Left cardiac atrium (tissue), 4 donors: ENCODE measurements around the gene CORO2A. TPM values are rescaled to one million over a fixed set of nuclear protein-coding genes. Genes with fewer than 3 reads are reported as not detected.
"Not testable (repeated sequence)": the region's sequence is repeated elsewhere in the genome, so short reads cannot be mapped to it uniquely, and the experiment has no call there.

Experiments used
- ATAC-seq, 2 donors: fragments of 200-7000 bp; cut with Tn5 transposase; one replicate each; pipeline ENCODE4 v1.9.1; 2020; ENCODE audit warnings: mild to moderate bottlenecking in 2 of 2, moderate library complexity in 2 of 2
- DNase-seq: peaks from one replicate; pipeline ENCODE4 v3.0.0-alpha.2; 2020
- intact Hi-C, 2 donors: fragments of 100-400 bp; cut with DNase I; formaldehyde crosslinking; loops; one replicate each; pipeline versions ENCODE4 v1.14.1 to v1.15.1; 2022 to 2023
- total RNA-seq, 2 donors: library from RNA; stranded (reverse); fragmentation: NEBNext Ultra II Directional; extraction: Animal tissue kit (Norgen Biotek cat#: 25700); gene quantifications; one replicate each; pipeline ENCODE4 v1.2.1, GENCODE V29; 2021
- donor health status: DM: no; HTN: yes; CAD: no.
- donor health status: DM: no; HTN: yes; CAD: no; lungs with severe emphysema.
- donor health status: DM: yes; HTN: yes; CAD: no.
- donor health status: Dilated cardiomyopathy.

CORO2A gene
- total RNA-seq, 2 donors from 2014 or later: 0.60 to 1.4 TPM

- DNase-seq (no peak), ATAC-seq (peak; percentile 51 to 84)
Measured at GRCh38 chr9:98101868-98102273, 90.6 kb downstream of the CORO2A start.

DNA sequence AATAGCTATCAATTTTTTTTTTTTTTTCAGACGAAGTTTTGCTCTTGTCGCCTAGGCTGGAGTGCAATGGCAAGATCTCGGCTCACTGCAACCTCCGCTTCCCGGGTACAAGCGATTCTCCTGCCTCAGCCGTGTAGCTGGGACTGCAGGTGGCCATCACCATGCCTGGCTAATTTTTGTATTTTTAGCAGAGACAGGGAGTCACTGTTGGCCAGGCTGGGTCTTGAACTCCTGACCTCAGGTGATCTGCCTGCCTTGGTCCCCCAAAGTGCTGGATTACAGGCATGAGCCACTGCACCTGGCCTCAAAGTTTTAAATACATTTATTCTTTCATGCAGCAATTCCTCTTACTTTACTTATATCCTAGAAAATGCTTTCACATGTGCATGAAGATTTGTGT, 91.0 kb downstream of the CORO2A start:
- intact Hi-C loops: no loop called here
- ATAC-seq (no peak), DNase-seq (no peak)

More at GRCh38 chr9:98101868-98102273, 90.6 kb downstream of the CORO2A start:
- intact Hi-C loops: no loop called here

DNA sequence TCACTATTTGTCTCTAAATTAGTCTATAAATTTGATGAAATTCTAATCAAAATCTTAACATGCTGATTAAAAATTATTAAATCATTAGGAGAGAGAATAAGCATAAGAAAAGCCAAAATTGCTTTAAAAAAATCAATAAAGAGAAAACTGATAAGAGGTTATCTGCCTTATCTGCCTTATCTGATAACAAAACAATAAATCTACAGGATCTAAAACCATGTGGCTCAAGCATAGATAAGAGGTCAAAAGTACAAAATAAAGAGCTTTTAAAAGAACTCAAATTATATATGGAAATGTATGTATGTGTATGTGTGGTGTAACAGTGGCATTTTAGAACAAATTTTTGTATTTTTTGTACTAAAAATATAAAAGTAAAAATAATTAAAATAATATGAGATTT, 92.0 kb downstream of the CORO2A start:
- DNase-seq: no peak
- intact Hi-C loops: no loop called here
- ATAC-seq: no peak

DNA sequence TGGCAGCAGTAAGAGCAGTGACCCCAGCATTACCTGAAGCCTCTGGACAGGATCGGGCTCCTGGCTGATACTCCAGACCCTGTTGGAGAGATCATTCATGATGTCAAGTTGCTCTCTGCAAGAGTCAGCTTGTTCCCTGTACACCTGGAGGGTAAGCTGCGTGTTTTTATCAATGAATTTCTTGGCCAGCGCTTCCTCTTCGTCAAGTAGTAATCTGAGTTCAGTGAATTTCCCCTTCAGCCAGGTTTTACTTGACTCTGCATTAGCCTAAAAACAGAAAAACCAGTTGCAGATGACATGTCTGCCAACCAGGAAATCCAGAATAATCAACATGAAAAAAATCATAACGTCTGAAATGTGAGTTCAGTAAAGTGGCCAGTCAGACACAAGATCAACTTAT, 92.5 kb downstream of the CORO2A start:
- ATAC-seq: no peak
- intact Hi-C loops: no loop called here
- DNase-seq: no peak

GRCh38 chr9:98099346-98099745, 93.1 kb downstream of the CORO2A start:
- intact Hi-C loops: no loop called here
- no peak for DNase-seq
- no peak for ATAC-seq

GRCh38 chr9:98097836-98098235, 94.6 kb downstream of the CORO2A start:
- intact Hi-C loops: no loop called here
- no peak for DNase-seq
- ATAC-seq: no peak

DNA sequence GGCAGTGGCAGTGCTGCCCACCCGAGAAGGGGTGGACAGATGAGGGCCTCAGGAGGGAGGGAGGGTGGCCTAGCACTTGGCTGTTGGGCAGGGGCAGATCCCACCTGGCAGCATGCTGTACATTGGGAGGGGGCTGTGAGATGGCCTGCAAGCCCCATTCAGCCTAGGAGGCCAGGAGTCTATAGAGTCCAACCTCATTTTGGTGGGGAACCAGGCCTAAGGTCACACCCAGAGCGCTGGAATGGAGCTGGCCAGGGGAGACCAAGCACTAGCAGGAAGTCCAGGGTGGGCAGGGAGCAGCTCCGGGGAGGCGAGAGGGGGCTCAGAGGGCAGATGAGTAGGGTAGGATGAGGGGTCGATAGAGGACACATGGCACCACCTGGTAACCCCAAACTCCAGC, 96.3 kb downstream of the CORO2A start:
- no peak for ATAC-seq
- intact Hi-C loops: no loop called here
- DNase-seq: no peak

GRCh38 chr9:98095401-98095800, 97.0 kb downstream of the CORO2A start:
- intact Hi-C loops: no loop called here
- DNase-seq: no peak
- no peak for ATAC-seq

- no peak for ATAC-seq
- no peak for DNase-seq
- intact Hi-C loops: no loop called here
Measured at GRCh38 chr9:98094851-98095250, 97.6 kb downstream of the CORO2A start.

GRCh38 chr9:98094316-98094715, 98.1 kb downstream of the CORO2A start:
- intact Hi-C loops: no loop called here
- DNase-seq (no peak), ATAC-seq (no peak)

- ATAC-seq (no peak), DNase-seq (no peak)
- intact Hi-C loops: no loop called here
Measured at GRCh38 chr9:98092613-98092931, 99.9 kb downstream of the CORO2A start.

DNA sequence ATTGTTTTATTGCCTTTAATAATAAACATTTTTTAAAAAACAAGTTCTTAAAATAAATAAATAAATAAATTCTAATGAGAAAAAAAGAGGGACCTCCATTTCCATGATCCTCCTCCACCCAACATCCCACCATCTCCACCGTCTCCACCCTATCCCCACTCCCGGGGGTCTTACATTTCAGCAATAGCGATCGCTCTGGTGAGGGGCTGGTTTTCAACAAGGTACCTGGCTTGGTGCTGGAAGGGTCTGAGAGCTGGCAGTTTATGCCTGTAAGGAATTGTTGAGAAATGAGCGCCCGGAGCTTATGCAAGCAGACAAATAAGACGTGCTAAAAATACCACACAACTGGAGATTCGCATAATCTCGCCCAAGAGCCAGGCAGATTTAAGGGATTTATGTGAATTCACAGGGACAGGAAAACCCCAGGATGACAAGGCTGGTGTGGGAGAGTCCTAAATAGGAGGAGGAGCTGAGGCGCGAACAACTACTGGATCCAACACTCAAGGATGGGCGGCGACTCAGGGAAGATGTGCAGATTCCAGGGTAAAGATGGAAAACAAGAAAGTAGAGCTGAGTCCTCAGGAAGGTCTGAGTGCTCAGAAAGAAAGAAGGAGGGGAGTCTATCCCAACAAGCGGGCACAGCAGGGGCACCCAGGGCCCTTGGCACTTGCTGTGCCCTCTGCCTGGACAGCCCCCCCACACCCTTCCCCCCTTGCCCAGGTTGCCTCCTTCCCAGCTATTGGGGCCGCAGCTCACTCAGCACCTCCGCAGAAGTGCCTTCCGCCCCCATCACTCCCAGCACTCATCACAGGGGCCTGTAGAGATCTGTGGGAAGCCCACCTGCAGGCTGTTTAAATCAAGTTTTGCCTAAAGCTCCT, 100.5 kb downstream of the CORO2A start:
- DNase-seq: no peak
- ATAC-seq: no peak
- intact Hi-C loops: no loop called here

GRCh38 chr9:98090674-98091073, 101.8 kb downstream of the CORO2A start:
- intact Hi-C loops, DNase-seq, ATAC-seq: not testable (repeated sequence)

- DNase-seq: peak; percentile 45
- intact Hi-C loops: loop anchor here in 1 of 2 donors (10.0 kb wide), 1 partner anchor 47 kb away; no protein-coding TSS in a partner anchor
- peak; percentile 76 to 82 for ATAC-seq
Measured at GRCh38 chr9:98087420-98088354, 104.8 kb downstream of the CORO2A start.

DNA sequence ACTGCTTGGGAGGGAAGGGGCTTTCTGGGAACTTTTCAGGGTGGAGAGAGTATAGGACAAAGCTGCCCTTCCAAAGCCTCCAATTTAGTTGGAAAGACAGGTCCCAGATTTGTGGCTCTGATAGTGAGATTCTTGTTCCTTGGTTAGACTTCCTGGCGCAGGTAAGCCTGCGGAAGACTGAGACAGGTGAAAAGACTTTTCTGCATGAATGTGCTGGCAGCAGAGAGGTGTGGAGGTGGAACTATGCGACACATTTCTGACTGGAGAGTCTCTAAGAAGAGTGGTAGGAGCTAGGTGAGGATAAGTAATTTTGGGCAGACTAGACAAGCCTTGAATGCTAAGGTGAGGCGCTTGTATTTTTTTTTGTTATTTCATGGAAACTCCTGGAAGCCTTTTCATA, 106.0 kb downstream of the CORO2A start:
- ATAC-seq: no peak
- DNase-seq: no peak
- intact Hi-C loops: loop anchor here in 1 of 2 donors (10.0 kb wide), 1 partner anchor 48 kb away; no protein-coding TSS in a partner anchor

GRCh38 chr9:98085944-98086343, 106.5 kb downstream of the CORO2A start:
- no peak for DNase-seq
- ATAC-seq: no peak
- intact Hi-C loops: loop anchor here in 1 of 2 donors (10.0 kb wide), 1 partner anchor 49 kb away; no protein-coding TSS in a partner anchor

GRCh38 chr9:98085058-98085457, 107.4 kb downstream of the CORO2A start:
- ATAC-seq: no peak
- no peak for DNase-seq
- intact Hi-C loops: loop anchor here in 1 of 2 donors (10.0 kb wide), 1 partner anchor 50 kb away; no protein-coding TSS in a partner anchor

DNA sequence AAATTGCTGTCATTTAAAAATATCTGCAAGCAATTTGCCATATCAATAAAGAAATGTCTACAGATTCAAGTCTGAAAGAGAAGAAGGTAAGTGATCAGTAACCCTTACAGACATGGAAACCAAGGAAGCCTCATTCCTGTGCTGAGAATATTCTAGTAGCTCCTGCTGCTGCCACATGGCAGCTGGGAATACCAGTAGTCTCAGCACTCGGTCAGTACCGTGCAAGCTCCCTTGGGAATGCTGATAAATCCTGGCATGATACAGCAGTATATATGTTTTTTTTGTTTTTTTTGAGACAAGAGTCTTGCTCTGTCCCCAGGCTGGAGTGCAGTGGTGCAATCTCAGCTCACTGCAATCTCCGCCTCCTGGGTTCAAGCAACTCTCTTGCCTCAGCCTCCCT, 108.0 kb downstream of the CORO2A start:
- no peak for ATAC-seq
- intact Hi-C loops: loop anchor here in 1 of 2 donors (10.0 kb wide), 1 partner anchor 50 kb away; no protein-coding TSS in a partner anchor
- no peak for DNase-seq

DNA sequence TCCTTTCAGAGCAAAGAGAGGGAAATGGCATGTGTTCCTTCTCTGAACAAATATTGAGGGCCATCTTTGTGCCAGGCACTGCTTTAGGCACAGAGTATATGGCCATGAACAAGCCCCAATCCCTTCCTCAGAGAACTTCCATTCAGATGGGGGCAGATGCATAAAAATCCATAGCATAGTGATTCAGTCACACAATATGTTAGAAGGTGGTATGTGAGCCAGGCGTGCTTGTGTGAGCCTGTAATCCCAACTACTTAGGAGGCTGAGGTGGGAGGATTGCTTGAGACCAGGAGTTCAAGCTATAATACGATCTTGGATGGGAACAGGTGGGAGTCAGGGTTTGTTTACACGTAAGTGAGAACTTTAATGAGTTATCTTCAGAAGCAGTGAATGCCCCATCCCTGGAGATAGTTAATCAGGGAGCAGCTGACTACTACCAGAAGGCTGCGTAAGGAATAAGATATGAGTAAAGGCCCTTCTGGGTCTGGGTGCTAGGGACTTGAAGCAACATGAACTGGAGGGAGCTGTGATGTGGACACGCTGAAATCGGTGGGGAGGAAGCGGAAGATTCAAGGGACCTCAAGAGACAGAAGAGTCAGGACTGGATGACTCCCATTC, 108.8 kb downstream of the CORO2A start:
- no peak for DNase-seq
- ATAC-seq: no peak
- intact Hi-C loops: loop anchor here in 1 of 2 donors (10.0 kb wide), 1 partner anchor 51 kb away; no protein-coding TSS in a partner anchor
